Erythroblast (primary cell): ENCODE measurements around the gene ADGRD1.

ENCODE experiments used
- DNase-seq, 2 experiments: peaks; one replicate each; lab custom pipeline; 2025; lab: John Stamatoyannopoulos, UW
- GATA1 ChIP-seq: IDR thresholded peaks from 2 replicates; pipeline ENCODE4 v1.6.1; 2011; ENCODE audit warnings: low read depth, mild to moderate bottlenecking, control low read depth, low read length, moderate library complexity
- POLR2A ChIP-seq: IDR thresholded peaks from 2 replicates; pipeline ENCODE4 v1.6.1; 2011; ENCODE audit warnings: mild to moderate bottlenecking, low read length

Gene ADGRD1

GRCh38 chr12:130951636-130952035, 2.1 kb upstream of the ADGRD1 start:
- DNase-seq = no peak
- no peak for TF ChIP-seq POLR2A
- TF ChIP-seq GATA1 = no peak

- no peak for DNase-seq
- TF ChIP-seq POLR2A = no peak
- no peak for TF ChIP-seq GATA1
Observed at GRCh38 chr12:130952171-130952954, 1.3 kb upstream of the ADGRD1 start.

GRCh38 chr12:130954544-130954831, 781 bp downstream of the ADGRD1 start:
- TF ChIP-seq POLR2A (no peak), GATA1 (no peak)

GRCh38 chr12:130955238-130955816, 1.6 kb downstream of the ADGRD1 start:
- TF ChIP-seq POLR2A (no peak), GATA1 (no peak)
- DNase-seq = no peak

More at GRCh38 chr12:130954544-130954831, 781 bp downstream of the ADGRD1 start:
- DNase-seq = no peak

GRCh38 chr12:130956009-130956408, 2.3 kb downstream of the ADGRD1 start:
- no peak for DNase-seq
- TF ChIP-seq GATA1 (no peak), POLR2A (no peak)

DNA sequence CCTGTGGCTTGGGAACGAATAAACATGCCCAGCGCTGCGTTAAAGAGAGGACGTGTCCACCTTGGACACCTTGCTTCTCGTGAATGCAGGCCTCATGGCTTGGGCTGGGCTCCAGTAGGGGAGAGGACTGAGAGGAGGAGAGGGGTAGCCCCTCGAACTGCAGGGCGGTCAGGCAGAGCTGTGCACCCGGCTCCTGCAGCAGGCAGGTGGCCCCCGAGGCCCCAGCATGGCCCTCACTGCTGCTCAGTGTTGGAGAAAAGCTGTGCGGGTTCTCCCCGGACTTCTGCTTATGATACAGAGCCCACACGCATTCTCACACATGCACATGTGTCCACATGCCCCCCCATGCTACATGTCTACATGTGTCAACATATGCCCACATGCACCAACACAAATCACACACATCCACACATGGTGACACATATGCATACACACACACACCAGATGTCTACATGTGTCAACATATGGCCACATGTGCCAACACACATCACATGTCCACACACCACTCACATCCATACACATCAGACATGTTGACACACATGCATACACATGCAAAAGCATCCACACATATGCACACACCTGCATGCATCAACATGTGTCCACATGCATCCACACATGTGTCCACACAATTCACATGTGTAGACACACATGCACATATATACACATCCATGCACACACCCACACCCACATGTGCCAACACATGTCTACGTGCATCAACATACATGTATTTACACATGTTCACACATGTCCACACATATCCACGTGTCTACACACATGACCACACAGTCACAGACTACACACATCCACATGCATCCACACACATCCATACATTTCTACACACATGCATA, 3.0 kb downstream of the ADGRD1 start:
- no peak for DNase-seq
- TF ChIP-seq POLR2A (no peak), GATA1 (no peak)

DNA sequence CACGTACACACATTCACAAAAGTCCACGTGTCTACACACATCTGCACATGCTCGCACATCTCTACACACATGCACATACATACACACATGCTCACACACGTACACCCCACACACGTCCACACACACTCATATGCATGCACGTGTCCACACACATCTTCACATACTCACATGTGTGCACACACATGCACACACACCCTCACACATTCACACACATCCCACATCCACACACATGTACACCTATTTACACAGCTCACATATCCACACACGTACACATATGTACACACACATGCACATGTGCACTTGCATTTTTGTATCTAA, 3.6 kb downstream of the ADGRD1 start:
- TF ChIP-seq GATA1 (no peak), POLR2A (no peak)

GRCh38 chr12:130958557-130959140, 4.9 kb downstream of the ADGRD1 start:
- no peak for DNase-seq
- TF ChIP-seq GATA1 (no peak), POLR2A (no peak)

More for the DNA sequence above, 3.6 kb downstream of the ADGRD1 start:
- no peak for DNase-seq

DNA sequence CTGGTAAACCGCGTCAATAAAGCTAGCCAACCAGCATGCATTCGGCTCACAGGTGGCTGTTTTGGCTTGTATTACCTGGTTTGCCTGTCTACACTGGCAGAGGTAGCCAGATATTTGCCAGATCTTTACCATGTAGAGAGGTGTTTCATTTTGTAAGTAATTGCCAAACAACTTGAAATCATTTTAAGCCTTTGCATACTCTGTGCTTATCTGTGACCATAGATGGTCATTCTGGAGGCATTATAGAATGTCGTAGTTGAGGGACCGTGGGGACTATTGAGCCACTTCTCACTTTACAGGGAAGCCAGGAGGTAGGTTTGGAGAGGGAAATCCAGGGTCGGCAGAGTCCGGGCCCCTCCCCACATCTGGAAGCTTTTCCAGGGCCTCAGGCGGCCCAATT, 5.9 kb downstream of the ADGRD1 start:
- TF ChIP-seq POLR2A (no peak), GATA1 (no peak)
- no peak for DNase-seq

DNA sequence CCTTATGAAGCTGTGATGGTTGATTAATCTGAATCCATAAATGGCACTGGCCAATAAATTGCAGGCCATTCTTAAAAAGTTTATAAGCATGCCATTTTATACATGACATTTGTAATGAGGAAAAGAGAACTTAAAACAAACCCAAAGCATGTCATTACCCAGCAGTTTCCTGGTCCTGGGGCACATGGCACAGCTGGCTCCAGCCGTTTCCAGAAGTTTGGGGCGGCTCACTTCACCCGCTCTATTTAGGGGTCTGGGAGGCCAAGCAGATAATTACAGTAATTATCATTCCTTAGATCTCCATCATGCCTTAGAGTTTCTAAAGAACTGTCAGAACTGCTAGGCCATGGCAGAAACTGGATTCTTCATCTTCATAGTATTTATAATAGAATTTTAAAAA, 6.4 kb downstream of the ADGRD1 start:
- no peak for TF ChIP-seq POLR2A
- no peak for TF ChIP-seq GATA1
- DNase-seq = no peak

- no peak for TF ChIP-seq GATA1
- no peak for DNase-seq
Observed at GRCh38 chr12:130960787-130961186, 7.1 kb downstream of the ADGRD1 start.

- DNase-seq = no peak
- no peak for TF ChIP-seq GATA1
- no peak for TF ChIP-seq POLR2A
Observed at GRCh38 chr12:130961921-130962451, 8.3 kb downstream of the ADGRD1 start.

- no peak for DNase-seq
- TF ChIP-seq POLR2A = no peak
Observed at GRCh38 chr12:130965214-130965613, 11.5 kb downstream of the ADGRD1 start.

DNA sequence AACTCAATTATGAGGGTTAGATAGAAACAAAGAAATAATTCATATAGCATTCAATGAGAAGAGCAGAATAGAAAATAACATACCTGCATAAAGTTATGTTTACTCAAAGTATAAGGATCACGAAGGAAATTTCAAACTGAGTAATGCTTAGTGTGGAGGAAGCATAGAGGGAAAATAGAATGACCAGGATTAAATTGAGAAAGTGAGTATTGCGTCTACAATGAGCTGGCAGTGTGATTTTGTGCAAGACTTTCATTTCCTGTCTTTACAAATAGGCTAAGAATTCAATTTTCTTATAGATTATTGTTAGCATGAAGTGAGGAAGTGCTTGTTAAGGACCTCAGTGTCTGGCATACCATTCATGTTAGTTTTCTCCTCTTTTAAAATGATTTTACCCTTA, 12.0 kb downstream of the ADGRD1 start:
- no peak for DNase-seq
- TF ChIP-seq GATA1 (no peak), POLR2A (no peak)
